Placental pericyte (primary cell): ENCODE data around the gene RENBP. TPM values are rescaled to one million over a fixed set of nuclear protein-coding genes. Genes with fewer than 3 reads are reported as not detected.

ENCODE experiments used
- small RNA-seq: library from RNA; depleted of rRNA; stranded (forward); fragments of <200 nt; gene quantifications from one replicate; pipeline ENCODE3, GENCODE V24; 2012; ENCODE audit warnings: low replicate concordance
- total RNA-seq: library from RNA; depleted of rRNA; stranded (reverse); fragments of >200 nt; gene quantifications from 2 replicates; pipeline ENCODE4 v1.2.3, GENCODE V29; 2012

The RENBP gene
- total RNA-seq, result 3.6 and 6.6 TPM in 2 replicates

GRCh38 chrX:153944140-153944799, at the start of gene RENBP:
TSS of gene RENBP (minus strand) at chrX:153944643. CDS start at chrX:153944610, 33 bp downstream.

GRCh38 chrX:153972368-153973126, 28.1 kb upstream of the RENBP start, which contains the start of gene TMEM187:
TSS of gene TMEM187 (plus strand) at chrX:153972754. CDS start at chrX:153982063, 9,309 bp downstream.

DNA sequence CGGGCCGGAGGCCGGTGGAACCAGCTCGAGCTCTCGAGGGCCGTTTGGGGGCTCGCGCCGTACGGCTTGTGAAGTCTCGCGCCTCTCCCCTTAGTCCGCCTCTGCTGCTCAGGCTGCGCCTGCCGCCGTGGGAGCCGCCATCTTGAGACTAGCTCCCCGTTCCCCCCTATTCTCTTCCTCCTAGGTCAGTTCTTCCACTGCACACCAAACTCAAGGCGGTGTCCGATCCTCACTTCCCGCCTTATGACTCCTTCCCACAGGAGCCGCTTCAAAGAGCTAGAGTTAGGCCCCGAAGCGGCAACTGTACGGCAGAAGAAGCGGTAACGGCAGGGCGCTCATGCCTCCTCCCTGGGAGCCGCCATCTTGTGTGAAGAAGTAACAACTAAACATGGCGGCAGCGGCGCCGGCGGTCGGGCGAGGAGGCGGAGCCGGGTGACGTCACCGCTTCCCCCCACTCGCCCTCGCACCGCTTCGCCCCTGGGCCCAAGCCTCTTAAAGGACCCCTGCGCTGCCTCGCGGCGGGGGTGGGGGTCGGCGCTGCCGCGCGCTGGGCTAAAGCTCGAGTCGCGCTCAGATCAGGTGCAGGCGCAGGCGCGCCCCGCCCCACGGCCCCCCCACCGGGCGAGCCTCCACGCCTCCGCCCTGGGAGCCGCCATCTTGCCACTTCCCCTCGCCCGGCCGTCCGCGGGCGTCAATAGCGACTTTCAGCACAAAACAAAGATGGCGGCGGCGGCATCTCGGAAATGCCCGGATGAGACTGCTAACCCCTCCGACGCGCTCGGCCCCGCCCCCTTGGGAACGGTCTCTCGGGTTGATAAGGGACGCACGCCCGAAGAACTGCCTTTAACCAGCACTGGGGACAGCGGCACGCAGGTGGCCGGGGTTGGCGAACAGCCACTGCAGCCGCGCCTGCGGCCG, 27.3 kb upstream of the RENBP start, which contains the start of gene HCFC1:
Gene HCFC1, minus strand, starts transcription at position 369 of the 918 bp plus-strand sequence. CDS start 978 bp downstream, outside the sequence.

DNA sequence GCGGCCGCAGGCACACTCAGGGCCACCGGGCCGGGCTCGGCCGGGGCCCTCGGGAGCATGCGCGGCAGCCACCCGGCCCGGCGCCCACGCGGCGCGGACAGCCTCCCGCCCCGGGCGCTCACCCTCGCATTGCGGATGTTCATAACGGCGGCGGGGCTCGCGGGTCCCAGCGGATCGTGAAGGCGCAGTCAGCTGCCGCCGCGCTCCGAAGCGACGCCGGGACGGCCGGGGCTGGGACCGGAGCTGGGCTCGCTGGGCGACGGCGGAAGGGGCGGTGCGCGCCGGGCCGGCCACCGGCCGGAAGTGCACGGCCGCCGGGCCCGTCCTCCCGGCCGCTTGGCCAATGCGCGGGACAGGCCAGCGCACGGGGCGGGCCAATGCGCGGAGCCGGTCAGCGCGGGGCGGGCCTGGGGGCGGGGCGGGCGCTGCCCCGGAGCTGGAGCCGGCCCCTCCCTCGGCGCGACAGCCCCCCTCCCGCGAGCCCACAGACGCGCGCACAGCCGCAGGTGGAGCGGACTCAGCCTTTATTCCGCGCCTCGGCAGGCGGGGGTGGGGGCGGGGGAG, 9.6 kb downstream of the RENBP start, which contains the start of gene NAA10:
Gene NAA10, minus strand, starts transcription at position 276 of the 564 bp plus-strand sequence. Its CDS starts 133 bp downstream, at position 143.

GRCh38 chrX:153925739-153926551, 18.5 kb downstream of the RENBP start, which contains the start of gene ARHGAP4:
TSS of gene ARHGAP4 (minus strand) at chrX:153926264. CDS start at chrX:153926202, 62 bp downstream.

DNA sequence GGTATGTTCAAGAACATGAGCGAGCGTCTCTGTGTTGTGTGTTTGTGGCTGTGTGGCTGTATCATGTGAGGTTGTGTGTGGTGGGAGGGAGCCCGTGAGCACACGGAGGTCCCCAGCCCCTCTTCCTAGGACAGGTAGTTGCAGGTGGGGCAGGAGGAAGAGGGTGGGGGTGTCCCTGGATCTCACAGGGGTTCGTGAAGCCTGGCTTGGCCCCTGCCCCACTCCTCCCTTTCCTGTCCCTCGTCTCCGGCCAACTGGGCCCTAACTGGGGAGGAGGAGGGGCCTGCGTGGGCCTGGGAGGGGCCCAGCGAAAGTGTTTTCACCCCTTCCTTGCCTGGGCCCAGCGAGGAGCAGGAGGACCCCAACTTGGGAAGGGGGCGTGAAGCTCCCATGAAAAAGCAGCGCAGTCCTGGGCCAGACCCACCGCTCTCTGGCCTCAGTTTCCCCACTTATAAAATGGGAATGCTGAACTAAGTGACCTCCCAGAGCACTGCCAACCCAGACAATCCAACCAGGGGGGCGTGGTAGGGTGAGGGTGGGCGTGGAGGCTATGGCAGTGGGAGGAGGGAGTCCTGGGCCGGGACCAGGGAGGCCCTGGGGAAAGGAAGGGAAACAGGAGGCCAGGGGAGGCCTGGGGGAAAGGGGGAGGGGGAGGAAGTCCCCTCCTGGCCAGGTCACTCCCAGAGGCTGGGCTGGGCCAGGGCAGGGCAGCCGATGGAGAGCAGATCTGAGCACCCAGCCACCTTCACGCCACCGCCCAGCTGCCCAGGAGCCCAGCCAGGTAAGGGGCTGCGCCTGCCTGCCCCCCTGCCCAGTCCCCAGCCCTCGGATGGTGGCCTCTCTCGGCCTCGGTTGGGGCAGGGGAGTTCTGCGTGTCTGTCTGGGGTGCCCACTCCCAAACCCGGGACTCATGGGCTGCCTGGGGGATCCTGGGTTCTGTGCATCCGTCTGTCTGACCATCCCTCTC, 40.2 kb downstream of the RENBP start, which contains the start of gene AVPR2:
Gene AVPR2, plus strand, starts transcription at position 683 of the 967 bp plus-strand sequence. CDS start 473 bp downstream, outside the sequence.

GRCh38 chrX:153885968-153886903, 58.2 kb downstream of the RENBP start, which contains the start of gene L1CAM:
TSS of gene L1CAM (minus strand) at chrX:153886173. CDS start at chrX:153875836, 10,337 bp downstream.

Small RNA genes lying within 50 kb of the gene (small RNA-seq; reads per million reads assigned to genes)
- not detected for gene MIR3202-1

Other genes starting within 250 kb of the RENBP start
- 141 and 153 TPM in 2 replicates for gene BCAP31, start 220.3 kb downstream of the RENBP start, total RNA-seq
- gene ABCD1, start 219.8 kb downstream of the RENBP start, total RNA-seq, result 18.6 and 22.0 TPM in 2 replicates
- 4.0 and 4.6 TPM in 2 replicates for gene PLXNB3, start 180.4 kb downstream of the RENBP start, total RNA-seq
- 0.44 and 1.7 TPM in 2 replicates for gene SRPK3, start 163.6 kb downstream of the RENBP start, total RNA-seq
- 64.6 and 81.2 TPM in 2 replicates for gene IDH3G, start 150.3 kb downstream of the RENBP start, total RNA-seq
- gene SSR4, start 150.0 kb downstream of the RENBP start, total RNA-seq, result 101 and 182 TPM in 2 replicates
- gene PDZD4, start 114.1 kb downstream of the RENBP start, total RNA-seq, result 0.14 TPM in 1 of 2 replicates, not detected in the other
- 0.88 and 18.2 TPM in 2 replicates for gene L1CAM, start 58.5 kb downstream of the RENBP start, total RNA-seq
- gene AVPR2, start 40.0 kb downstream of the RENBP start, total RNA-seq, result not detected in 2 replicates
- 1.1 and 2.9 TPM in 2 replicates for gene ARHGAP4, start 18.4 kb downstream of the RENBP start, total RNA-seq
- 81.8 and 123 TPM in 2 replicates for gene NAA10, start 9.6 kb downstream of the RENBP start, total RNA-seq
- gene HCFC1, start 27.2 kb upstream of the RENBP start, total RNA-seq, result 31.7 and 51.8 TPM in 2 replicates
- 5.9 and 8.0 TPM in 2 replicates for gene TMEM187, start 28.1 kb upstream of the RENBP start, total RNA-seq
- 117 and 144 TPM in 2 replicates for gene IRAK1, start 75.3 kb upstream of the RENBP start, total RNA-seq
- 31.5 and 33.5 TPM in 2 replicates for gene MECP2, start 153.1 kb upstream of the RENBP start, total RNA-seq
- not detected in 2 replicates for gene OPN1LW, start 199.6 kb upstream of the RENBP start, total RNA-seq
- gene OPN1MW, start 238.0 kb upstream of the RENBP start, total RNA-seq, result not detected in 2 replicates